Pancreas (tissue), 10 donors: ENCODE results near the gene DMD. TPM values are rescaled to one million over a fixed set of nuclear protein-coding genes. Genes with fewer than 3 reads are reported as not detected.

Experiments used
- ATAC-seq, 4 donors: fragments of 200-7000 bp; cut with Tn5 transposase; one replicate each; pipeline versions ENCODE4 v1.8.0 to v1.9.1; 2020; ENCODE audit warnings: mild to moderate bottlenecking in 4 of 4, moderate library complexity in 4 of 4
- DNase-seq, 6 donors: peaks; one replicate each; pipeline ENCODE4 v3.0.0-alpha.2; 2020
- FAIRE-seq: peaks from 2 replicates; lab custom pipeline; 2012; peaks lifted over from hg19 to GRCh38; lab: Jason Lieb, UNC
- H3K27ac ChIP-seq, 4 donors: fragments of 200-600 bp; sonication (generic); 1 replicate in 3 of 4; 2 replicates in 1 of 4; pipeline versions ENCODE4 v1.5.0 to v1.8.0; 2020
- H3K27me3 ChIP-seq, 4 donors: fragments of 200-600 bp; one replicate each; pipeline ENCODE4 v1.8.0; 2021
- H3K36me3 ChIP-seq, 3 donors: fragments of 200-600 bp; sonication (generic) in 1 of 3; one replicate each; pipeline versions ENCODE4 v1.5.0 to v1.8.0; 2020 to 2021
- H3K4me1 ChIP-seq, 3 donors: fragments of 200-600 bp; one replicate each; pipeline ENCODE4 v1.8.0; 2021
- H3K4me3 ChIP-seq, 4 donors: fragments of 200-600 bp; sonication (generic) in 2 of 4; one replicate each; pipeline versions ENCODE4 v1.5.0 to v1.8.0; 2020 to 2021
- H3K9me3 ChIP-seq, 4 donors: fragments of 200-600 bp; one replicate each; pipeline ENCODE4 v1.8.0; 2021
- WGBS, 2 donors: extraction: QIAGEN DNeasy Blood & Tissue Kit; methylation state at CpG; one replicate each; pipeline ENCODE4 v1.1.7; 2013; 5-methylcytosine and 5-hydroxymethylcytosine counted together
- intact Hi-C, 3 donors: fragments of 100-400 bp; cut with DNase I; formaldehyde crosslinking; loops; one replicate each; pipeline versions ENCODE4 v1.11.1 to v1.14.2; 2022
- polyA plus RNA-seq, 2 donors: library from polyadenylated mRNA; stranded (reverse); fragments of 200-250 nt; gene quantifications; one replicate each; pipeline ENCODE4 v1.2.3, GENCODE V29; 2013
- total RNA-seq, 6 donors: library from RNA; stranded (reverse); fragmentation: NEBNext Ultra II Directional in 4 of 6; extraction: Animal tissue kit (Norgen Biotek cat#: 25700) in 4 of 6; gene quantifications; one replicate each; pipeline versions ENCODE4 v1.2.1 to v1.2.4, GENCODE V29; 2021 to 2023
- TF ChIP-seq, protein P1 (sequence below), 4 donors: fragments of 200-600 bp; sonication (generic) in 3 of 4; IDR thresholded peaks; one replicate each; pipeline versions ENCODE4 v1.5.0 to v1.8.0; 2021; ENCODE audit warnings: antibody characterized with exemption in 4 of 4
- donor health status: healthy with polysubstance abuse.
- donor health status: DM: no; HTN: no; CAD: no; lungs with moderate emphysema.
- donor health status: DM: no; HTN: no; CAD: no.
- donor health status: control.
- donor health status: control.
- donor health status: Bipolar disorder and iron deficiency.
- donor health status: DM: yes; HTN: yes; CAD: no.
- donor health status: DM: no; HTN: no; CAD: no.
- donor health status: DM: no; HTN: no; CAD: no.
- donor health status: DM: yes; HTN: yes; CAD: no.

The DMD gene
- total and polyA plus RNA-seq, 8 donors: 9.1 to 46.5 (median 32.1) TPM

DNA sequence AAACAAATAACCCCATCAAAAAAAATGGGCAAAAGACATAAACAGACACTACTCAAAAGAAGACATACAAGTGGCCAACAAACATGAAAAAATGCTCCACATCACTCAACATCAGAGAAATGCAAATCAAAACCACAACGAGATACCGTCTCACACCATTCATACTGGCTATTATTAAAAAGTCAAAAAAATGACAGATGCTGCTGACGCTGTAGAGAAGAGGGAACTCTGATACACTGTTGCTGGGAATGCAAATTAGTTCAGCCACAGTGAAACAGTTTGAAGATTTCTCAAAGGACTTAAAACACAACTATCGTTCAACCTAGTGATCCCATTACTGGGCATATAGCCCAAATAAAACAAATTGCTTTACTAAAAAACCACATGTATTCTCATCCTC, 1468.3 kb downstream of the DMD start:
- 84 to 89% methylated on average over 4 of the region's 4 CpGs for WGBS, 2 donors
- no peaks in the 10 kb centered on the region for H3K9me3 ChIP-seq
- intact Hi-C loops: no loop called here
- DNase-seq (no peak), FAIRE-seq (no peak), ATAC-seq (no peak)
- no peaks in the 10 kb centered on the region for H3K4me1 ChIP-seq
- H3K36me3 ChIP-seq: no peaks in the 10 kb centered on the region
- no peak overlapping the region for H3K4me3 ChIP-seq
- no peak overlapping the region for H3K27ac ChIP-seq
- TF ChIP-seq, protein P1, sequence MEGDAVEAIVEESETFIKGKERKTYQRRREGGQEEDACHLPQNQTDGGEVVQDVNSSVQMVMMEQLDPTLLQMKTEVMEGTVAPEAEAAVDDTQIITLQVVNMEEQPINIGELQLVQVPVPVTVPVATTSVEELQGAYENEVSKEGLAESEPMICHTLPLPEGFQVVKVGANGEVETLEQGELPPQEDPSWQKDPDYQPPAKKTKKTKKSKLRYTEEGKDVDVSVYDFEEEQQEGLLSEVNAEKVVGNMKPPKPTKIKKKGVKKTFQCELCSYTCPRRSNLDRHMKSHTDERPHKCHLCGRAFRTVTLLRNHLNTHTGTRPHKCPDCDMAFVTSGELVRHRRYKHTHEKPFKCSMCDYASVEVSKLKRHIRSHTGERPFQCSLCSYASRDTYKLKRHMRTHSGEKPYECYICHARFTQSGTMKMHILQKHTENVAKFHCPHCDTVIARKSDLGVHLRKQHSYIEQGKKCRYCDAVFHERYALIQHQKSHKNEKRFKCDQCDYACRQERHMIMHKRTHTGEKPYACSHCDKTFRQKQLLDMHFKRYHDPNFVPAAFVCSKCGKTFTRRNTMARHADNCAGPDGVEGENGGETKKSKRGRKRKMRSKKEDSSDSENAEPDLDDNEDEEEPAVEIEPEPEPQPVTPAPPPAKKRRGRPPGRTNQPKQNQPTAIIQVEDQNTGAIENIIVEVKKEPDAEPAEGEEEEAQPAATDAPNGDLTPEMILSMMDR (IDR thresholded peaks at IDR 0.05): no peak
- no peaks in the 10 kb centered on the region for H3K27me3 ChIP-seq

DNA sequence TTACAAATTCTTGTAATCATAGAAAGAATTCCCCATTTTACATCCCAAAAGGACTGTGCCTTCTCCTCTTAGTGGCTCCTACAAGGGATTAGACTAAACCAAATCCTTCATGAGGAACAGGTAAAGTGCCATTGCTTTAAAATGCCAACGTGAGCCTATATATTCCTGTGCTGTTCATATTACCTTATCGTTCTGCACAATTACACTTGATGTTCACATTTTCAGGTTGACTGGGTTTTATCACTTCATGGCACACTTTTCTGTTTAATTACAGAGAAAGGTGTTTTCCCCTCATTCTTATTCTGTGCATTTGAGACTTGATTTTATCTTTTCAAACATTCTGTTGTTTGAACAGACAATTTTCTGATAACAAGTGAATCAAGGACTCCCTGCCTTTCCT, 1493.9 kb downstream of the DMD start:
- intact Hi-C loops: no loop called here
- no peak overlapping the region for H3K4me3 ChIP-seq

DNA sequence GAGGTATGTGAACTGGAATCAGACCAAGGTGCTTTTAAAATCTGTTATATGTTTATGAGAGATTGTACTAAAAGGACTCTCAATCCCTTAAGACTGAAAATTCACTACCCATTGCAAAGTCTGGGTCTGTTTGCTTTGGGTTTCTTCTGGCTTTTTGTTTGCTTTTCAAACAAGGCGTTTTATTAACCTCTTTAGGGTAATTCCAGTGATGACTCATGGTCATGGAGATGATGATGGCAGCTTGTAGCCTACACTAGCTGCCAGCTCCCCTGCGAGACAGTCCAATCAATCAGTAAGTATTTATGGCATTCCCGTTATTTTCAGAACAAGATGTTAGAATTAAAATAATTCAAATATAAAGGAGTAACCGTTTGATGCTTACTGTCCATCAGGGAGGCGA, 1495.7 kb downstream of the DMD start:
- Histone ChIP-seq H3K27ac (no peak overlapping the region), H3K27me3 (peaks cover 0 to 7% (median 0%) of the 10 kb centered on the region in 4 donors), H3K9me3 (no peaks in the 10 kb centered on the region), H3K4me3 (no peak overlapping the region), H3K36me3 (no peaks in the 10 kb centered on the region), H3K4me1 (no peaks in the 10 kb centered on the region)
- WGBS, 2 donors: 54 to 65% methylated on average over 5 of the region's 5 CpGs
- no peak for DNase-seq
- TF ChIP-seq, protein P1 (IDR thresholded peaks at IDR 0.05): no peak
- FAIRE-seq: no peak
- intact Hi-C loops: no loop called here
- no peak for ATAC-seq

More for the DNA sequence above, 1493.9 kb downstream of the DMD start:
- Histone ChIP-seq H3K4me1 (no peaks in the 10 kb centered on the region), H3K36me3 (no peaks in the 10 kb centered on the region), H3K9me3 (no peaks in the 10 kb centered on the region), H3K27ac (no peak overlapping the region), H3K27me3 (peaks cover 0 to 9% (median 0%) of the 10 kb centered on the region in 4 donors)
- FAIRE-seq (no peak), ATAC-seq (no peak), DNase-seq (no peak)
- WGBS, 2 donors: 37 to 41% methylated on average over 2 of the region's 2 CpGs
- TF ChIP-seq, protein P1 (IDR thresholded peaks at IDR 0.05): no peak

DNA sequence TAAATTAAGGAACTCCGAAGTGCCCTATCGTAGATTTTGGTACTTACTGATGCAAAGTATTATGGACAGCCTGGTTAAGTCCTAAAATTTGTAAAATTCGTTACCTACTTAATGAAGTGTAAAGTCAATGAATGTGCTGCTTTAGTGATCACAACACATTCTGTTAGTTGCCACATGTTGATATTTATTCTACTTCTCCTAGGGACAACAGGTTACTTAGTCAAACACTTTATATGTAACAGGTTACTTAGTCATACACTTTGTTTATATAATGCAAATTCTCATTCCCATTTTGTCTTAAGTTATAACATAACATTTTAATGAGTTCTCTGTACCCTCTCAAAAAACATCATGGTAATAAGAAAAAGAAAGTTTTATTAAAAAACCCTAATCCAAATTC, 1496.6 kb downstream of the DMD start:
- Histone ChIP-seq H3K36me3 (no peaks in the 10 kb centered on the region), H3K4me1 (no peaks in the 10 kb centered on the region), H3K9me3 (no peaks in the 10 kb centered on the region), H3K4me3 (no peak overlapping the region), H3K27me3 (peaks cover 0 to 3% (median 0%) of the 10 kb centered on the region in 4 donors), H3K27ac (no peak overlapping the region)
- TF ChIP-seq, protein P1 (IDR thresholded peaks at IDR 0.05): no peak
- no peak for DNase-seq
- no peak for FAIRE-seq
- intact Hi-C loops: no loop called here
- no peak for ATAC-seq
- 68 to 75% methylated on average over 3 of the region's 3 CpGs for WGBS, 2 donors

DNA sequence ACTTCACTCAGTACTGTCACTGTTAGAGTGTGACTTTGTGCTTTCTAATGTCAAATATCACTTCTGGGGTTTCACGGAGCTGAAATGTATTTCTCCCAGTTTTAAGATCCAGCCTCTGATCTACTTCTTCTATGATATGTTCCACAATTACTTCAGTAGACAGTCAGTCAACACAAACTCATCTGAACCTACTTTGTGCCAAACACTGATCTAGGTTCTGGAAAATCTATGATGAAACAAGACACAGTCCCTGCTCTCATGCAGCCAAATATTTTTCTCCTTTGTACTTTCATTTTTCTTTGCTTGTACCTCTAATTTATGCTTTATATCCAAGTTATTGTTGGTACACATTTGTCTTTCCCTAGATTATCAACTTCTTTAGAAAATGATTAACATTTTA, 1498.2 kb downstream of the DMD start:
- no peaks in the 10 kb centered on the region for H3K36me3 ChIP-seq
- H3K27ac ChIP-seq: no peak overlapping the region
- no peaks in the 10 kb centered on the region for H3K4me1 ChIP-seq
- FAIRE-seq (no peak), DNase-seq (no peak), ATAC-seq (no peak)
- intact Hi-C loops: no loop called here
- no peaks in the 10 kb centered on the region for H3K9me3 ChIP-seq
- WGBS, 2 donors: 72 to 81% methylated on average over 1 of the region's 1 CpG
- TF ChIP-seq, protein P1 (IDR thresholded peaks at IDR 0.05): no peak
- H3K4me3 ChIP-seq: no peak overlapping the region
- H3K27me3 ChIP-seq: peaks cover 0 to 5% (median 1%) of the 10 kb centered on the region in 4 donors
